HG02943 (cell line): ENCODE data around the gene TLE6.
"Not testable (repeated sequence)": the region's sequence is repeated elsewhere in the genome, so short reads cannot be mapped to it uniquely, and the experiment has no call there.

Experiments
- ATAC-seq: cut with Tn5 transposase; IDR thresholded peaks from one replicate; pipeline ENCODE4 v1.9.1; 2021; ENCODE audit warnings: mild to moderate bottlenecking, low read depth, moderate library complexity; ENCODE audit not compliant: unreplicated experiment

Gene TLE6

DNA sequence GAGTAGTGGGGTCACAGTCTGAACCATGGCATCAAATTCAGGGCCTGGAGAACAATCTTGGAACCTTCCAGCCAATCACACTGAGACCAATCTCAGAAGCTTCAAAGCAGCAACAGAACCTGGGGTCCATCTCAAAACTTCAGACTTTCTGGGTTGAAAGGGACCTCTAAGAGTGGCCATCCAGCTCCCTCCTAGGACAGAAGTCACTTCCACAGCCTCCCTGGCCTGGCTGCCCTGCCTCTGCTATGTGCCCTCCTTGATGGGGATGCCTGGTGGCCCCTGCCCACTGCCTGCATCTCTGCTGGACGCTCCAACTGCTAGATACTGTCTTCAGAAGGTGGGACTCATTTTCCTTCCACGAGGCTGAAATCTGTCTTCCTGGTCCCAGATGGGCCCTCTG is 49.9 kb downstream of the TLE6 start:
- ATAC-seq: no peak

DNA sequence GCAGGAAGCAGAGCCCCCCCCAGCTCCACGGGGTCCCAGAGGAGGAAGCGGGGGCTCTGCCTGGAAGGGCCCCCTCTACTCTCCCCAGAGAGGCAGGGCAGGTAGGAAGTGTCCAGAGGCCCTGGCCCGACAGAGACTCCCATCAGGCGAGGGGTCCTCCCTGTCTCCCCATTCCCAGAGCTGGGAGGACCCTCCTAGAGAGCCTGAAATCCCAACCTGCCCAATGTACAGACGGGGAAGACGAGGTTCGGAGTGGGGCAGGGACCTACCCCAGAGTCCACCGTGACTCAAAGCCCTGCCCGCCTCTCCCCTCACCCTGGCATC is 50.6 kb downstream of the TLE6 start:
- ATAC-seq: no peak

DNA sequence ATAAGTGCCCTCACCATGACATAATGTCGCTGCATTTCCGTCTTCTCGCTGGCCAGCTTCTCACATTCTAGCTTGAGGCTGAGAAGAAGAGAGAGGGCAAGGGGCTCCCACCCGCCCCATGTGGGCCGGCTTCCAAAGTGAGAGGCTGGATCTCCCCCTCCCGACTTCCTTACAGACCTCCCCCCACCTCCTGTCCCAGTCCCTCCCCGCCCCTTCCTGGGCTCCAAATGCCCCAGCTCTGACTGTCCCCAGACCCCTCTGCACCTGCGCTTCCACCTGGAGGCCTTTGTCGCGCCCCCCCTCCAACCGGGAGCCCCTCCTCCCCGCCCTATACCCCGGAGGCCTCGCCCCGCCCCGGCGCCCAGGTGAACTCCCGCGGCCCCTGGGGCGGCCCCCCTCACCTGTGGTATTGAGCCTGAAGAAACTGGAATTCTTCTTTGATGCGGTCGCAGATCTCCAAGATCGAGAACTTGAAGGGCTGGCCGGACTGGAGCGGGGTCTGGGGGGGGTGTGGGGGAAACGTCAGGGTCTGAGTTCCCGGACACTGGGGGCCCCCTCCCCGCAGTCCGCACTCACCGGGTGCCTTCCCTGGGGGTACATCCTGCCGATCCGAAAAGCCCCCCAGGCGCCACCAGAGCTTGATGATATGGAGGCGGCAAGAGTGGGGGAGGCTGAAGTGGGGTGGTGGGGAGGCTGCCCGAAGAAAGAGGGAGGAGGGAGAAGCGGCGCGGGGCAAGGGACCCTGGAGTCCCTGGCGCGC is 51.1 kb downstream of the TLE6 start:
- ATAC-seq: no peak

DNA sequence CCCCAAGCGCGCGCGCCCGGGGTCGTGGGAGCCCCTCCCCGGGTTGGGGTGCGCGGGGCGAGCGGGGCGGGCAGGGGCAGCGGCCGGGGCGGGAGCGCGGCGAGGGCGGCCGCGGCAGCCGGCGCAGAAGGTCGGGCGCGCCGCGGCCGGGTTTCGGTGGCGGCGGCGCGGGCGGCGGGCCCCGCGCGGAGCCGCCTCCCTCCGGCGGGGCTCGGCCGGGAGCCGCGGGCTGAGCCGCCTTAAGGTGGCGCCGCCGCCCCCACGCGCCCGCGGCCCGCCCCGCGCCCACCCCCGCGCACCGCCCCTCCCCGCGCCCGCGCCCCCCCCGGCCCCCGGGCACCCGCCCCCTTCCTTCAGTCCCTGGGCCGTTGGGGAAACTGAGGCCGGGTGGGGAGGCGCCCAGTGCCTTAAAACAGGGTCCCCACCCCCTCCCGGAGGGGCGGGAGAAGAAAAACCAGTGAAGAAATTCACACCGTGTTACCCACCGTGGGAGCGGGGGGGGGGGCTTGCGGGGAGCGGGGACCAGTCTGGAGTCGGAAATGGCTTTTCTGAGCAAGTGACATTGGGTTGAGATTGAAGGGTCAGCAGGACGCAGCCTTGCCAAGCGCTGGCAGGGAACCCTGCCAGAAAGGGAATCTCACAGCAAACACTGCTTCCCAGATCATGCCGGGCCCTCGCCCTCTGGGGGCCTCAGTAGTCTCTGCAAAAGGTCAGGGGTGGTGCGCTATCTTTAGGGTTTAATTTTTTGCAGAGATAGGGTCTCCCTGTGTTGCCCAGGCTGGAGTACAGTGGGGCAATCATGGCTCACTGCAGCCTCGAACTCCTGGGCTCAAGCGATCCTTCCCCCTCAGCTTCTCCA is 51.9 kb downstream of the TLE6 start, which contains the start of gene TLE2:
Gene TLE2 (minus strand): TSS at position 216 of the 859 bp plus-strand sequence. CDS start 376 bp downstream, outside the sequence.
- ATAC-seq: no peak

DNA sequence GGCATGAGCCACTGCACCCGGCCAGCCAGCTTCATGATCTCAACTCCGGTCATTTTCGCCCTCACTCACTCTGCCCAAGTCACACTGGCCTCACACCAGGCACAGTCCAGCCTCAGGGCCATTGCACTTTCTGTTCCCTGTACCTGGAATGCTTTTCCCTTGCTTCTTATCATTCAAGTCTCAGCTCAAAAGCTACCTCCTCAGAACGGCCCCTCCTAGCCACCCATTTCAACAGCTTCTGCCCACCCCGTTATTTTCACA is 54.2 kb downstream of the TLE6 start:
- no peak for ATAC-seq

DNA sequence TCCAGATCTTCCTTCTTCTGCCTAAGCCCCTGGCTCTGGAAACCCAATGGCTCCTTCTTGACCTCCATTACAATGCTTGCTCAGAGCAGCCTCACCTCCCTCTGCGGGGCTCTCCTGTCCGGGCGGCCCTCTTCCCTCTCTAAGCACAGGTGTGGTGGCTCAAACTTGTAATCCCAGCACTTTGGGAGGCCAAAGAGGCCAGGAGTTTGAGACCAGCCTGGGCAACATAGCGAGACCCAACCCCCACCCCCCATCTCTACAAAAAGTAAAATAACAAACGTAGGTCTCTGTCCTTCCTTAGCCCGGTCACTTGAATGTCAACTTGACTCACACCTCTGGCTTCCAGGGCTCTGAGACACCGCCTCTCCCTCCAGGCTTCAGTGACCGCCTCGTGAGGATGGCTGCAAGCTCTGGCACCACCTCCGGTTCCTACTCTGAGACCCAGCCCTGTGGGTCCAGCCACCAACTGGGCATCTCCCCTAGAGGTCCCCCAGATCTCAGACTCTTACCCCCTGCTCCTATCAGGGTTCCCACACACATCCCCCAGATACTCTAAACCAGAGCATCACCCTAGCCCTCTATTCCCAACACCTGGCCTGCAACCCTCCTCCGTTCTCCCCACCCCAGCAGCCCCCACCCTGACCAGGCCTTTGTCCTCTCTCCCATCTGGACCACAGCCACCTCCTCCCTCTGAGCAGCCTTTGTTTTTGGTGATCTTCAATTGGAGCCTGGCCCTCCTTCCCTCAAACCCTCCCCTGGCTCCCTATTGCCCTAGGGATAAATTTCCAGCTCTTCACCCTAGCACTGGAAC is 56.4 kb downstream of the TLE6 start:
- ATAC-seq: no peak

DNA sequence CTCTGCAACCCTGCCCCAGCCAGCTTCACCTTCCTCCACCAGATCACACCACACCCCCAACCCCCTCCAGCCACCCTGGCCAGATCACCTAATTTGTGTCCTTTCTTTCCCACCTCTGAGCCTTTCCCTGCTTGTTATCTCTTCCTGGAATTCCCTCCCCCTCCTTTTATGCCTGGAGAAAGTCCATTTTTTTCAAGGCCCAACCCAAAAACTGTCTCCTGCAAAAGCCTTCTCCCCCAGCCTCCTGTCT is 57.0 kb downstream of the TLE6 start:
- no peak for ATAC-seq

DNA sequence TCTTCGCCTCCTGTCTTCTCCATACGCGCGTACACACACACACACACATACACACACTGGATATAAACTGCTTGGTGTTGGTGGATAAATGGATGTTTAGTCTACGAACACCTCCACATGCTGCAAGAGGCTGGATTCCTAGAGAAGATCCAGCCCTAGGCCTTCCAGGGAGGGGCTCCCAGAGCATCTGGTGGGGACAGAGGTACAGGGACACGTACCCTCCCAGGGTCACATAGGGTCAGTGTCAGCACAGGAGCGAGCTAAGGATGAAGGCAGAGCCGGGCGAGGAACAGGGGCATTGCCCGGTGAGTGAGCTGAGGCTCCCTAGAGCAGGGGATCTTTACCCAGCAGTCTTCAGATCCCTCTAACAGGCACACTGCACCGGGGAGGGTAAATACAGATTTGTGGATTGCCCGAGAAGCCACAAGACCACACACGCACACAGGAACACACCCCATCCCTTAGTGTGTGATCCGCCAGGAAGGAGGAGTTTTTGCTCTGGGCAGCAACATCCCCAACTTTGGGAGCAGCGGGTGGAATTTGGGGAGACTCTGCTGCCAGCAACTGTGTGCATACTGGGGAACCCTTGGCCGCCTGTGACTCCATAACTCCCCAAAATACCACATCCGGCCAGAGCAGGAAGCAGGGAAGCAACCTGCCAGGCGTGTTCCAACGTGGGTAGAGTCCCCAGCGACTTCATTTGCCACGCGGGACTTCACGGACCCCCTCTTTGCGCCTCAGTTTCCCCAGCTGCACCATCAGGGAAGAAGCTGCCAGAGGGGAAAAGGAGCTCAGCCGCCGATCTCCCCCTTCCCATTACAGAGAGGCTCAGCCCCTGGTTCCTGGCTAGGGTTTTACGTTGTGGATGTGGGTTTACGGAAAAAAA is 57.5 kb downstream of the TLE6 start:
- ATAC-seq: no peak

DNA sequence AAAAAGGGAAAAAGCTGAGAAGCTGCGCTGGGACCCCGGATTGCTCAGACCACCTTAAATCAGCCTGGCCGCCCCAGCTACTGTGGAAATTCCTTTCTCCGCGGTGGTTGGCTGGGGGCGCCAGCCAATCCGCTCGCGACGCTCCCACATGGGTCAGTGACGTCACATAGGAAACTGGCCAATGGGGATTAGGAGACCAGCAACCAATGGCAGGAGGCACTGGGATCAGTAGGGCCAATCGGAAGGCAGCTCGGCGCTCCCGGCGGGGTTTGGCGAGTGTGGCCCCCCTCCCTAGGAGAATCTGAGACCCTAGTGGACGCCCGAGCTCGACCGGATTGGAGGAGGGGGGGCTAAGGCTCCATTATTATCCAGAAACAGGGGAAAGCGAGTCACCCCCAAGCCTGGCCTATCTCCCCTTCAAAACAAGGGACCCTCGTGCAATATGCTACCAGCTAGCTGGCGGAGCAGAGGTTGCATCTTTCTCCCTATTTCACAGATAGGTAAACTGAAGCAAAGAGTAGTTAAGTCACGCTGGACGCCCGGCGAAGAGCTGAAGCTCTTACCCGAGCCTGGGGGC is 58.3 kb downstream of the TLE6 start:
- ATAC-seq: peak; percentile 78

DNA sequence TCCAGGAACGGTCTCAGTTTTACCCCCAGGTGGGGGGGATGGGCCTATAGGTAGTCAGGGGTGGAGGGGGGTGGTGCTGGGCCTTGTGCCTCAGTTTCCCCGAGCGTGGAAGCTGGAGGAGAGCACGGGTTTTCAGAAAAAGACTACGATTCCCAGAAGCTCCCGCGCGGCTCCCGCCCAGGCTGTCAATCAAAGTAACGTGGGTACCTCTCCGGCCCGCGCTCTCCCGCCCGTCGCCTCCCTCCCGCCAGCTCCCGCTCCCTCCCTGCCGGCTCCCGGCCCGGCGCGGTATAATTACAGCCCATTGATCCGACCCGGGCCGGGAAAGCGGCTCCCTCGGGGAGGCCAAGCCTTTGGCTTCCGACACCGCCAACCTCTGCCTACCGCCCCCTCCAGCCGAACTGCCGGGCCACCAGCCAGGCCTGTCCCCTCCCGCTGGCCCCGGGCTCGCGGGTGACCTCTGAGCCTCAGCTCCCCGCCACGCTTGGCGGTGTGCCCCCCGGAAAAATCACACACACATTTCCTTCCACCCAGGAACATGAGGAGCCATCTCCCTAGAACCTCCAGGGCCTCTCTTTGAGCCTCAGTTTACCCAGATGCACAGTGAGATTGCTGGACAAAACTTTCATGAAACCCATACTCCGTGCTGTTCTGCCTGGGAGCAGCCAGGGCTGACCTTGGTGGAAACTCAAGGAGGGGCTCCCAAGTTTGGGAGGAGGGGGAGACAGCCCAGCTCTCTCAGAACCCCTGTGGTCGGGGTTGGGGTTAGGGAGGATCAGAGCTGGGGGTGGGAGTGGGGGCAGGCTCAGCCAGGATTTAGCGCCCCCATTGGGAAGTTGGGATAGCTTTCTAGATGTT is 59.0 kb downstream of the TLE6 start:
- peak; percentile 56 for ATAC-seq

DNA sequence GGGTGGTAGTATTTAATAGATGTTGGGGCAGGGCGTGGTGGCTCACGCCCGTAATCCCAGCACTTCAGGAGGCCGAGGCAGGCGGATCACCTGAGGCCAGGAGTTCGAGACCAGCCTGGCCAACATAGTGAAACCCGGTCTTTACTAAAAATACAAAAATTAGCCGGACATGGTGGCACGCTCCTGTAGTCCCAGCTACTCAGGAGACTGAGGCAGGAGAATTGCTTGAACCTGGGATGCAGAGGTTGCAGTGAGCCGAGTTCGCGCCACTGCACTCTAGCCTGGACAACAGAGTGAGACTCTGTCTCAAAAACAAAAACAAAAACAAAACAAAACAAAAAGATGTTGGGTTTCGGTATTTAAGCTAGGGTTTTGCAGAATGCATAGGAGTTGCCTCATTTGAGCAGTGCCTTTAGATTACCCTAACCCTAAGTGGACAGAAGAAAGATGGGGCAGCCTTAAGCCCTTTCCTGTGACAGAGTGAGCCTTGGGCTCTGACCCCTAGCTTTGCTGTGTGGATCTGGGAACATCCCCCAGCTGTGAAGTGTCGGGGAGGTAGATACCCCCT is 59.7 kb downstream of the TLE6 start:
- ATAC-seq: not testable (repeated sequence)

DNA sequence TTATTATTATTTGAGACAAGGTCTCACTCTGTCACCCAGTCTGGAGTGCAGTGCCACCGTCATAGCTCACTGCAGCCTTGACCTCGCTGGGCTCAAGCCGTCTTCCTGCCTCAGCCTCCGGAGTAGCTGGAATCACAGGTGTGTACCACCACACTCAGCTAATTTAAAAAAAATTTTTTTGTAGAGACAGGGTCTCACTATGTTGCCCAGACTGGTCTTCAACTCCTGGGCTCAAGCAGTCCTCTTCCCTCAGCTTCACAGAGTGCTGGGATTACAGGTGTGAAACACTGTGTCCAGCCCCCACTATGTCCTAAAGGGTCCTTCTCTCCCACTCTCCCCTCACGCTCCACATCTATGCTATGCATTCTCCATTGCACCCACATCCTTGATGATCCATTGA is 60.9 kb downstream of the TLE6 start:
- ATAC-seq: no peak

DNA sequence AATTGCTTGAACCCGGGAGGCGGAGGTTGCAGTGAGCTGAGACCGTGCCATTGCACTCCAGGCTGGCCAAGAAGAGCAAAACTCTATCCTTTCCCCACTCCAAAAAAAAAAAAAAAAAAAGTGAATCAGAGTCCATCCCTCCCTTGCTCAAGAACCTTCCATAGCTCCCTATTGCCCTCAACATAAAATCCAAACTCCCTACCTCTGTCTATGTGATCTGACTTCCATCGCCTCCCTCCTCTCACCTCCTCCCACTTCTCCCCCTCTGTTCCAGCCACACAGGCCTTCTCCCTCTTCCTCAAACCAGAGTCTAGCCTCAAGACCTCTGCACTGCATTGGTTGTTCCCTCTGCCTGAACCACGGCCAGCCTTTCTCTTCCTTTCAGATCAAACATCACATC is 61.8 kb downstream of the TLE6 start:
- ATAC-seq: no peak

DNA sequence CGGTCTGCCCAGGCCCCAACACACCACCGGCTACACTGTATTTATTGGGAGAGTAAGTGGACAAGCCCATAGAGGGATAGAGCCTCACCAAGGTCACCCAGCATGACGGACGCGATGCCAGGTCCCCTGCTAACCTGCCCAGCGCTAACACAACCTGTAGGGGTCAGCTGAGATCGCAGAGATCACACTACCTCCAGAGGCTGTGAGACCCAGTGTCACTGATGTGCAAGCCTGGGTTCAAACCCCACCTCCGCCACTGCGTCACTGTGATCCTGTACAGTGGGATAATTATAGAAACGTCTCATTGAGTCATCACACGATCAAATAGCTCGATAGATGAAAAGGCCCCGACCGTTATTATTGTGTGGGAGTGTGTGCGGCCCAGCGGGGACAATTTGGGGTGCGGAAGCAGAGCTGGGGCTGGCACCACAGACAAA is 62.3 kb downstream of the TLE6 start:
- ATAC-seq: no peak

DNA sequence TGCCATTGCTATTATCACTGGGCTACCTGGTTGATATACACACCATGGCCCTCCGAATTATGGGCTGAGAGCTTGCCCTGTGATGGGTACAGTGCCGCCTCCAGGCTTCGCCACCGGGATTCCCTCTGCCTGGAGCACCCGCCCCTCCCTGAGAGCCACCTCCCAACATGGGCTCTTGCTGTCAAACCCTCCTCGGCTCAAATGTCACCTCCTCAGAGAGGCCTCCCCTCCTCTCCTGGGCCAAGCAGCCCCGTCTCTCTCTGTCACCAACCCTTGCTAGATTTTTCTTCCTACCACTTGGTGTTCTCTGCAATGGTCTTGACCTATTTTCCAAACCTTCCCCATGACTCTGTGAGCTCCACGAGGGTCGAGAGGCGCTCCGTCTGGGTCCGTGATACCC is 64.0 kb downstream of the TLE6 start:
- no peak for ATAC-seq

DNA sequence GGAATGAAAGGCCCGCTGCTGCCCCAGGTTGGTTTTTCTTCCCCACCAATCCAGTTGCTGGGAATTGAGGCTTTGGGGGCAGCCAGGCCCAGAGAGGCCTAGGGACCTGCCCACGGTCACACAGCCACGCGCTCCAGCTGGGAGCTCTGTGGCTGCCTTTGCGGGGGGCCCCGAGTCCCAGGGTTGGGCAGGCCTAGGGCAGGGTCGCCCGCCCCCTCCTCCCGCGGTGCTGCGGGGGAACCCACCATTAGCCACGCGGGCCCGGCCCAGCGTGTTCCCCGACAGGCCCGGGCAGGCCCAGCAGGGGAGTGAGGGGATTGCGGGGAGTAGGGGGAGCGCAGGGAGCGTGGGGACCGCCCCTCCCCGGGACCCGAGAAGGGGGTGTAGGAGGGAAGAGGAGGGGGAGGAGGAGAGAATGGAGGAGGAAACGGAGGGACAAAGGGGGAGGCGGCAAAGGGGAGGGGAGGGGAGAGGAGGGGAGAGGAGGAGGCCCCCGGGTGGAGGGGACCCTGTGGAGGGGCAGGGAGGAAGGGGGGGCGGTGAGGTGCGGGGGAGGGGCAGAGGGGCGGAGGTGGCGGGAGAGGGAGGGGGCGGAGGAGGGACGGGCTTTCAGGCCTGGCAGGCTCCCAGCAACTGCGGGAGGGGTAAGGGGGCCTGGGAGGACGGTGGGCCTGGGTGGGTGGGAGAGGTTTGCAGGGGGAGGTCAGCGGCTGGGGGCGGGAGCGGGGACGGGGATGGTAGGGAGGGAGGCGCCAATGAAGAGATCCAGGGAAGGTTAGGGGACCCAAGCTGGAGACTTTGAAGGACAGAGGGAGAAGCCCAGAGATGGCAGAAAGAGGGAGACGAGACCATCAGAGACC is 64.6 kb downstream of the TLE6 start:
- ATAC-seq: no peak

DNA sequence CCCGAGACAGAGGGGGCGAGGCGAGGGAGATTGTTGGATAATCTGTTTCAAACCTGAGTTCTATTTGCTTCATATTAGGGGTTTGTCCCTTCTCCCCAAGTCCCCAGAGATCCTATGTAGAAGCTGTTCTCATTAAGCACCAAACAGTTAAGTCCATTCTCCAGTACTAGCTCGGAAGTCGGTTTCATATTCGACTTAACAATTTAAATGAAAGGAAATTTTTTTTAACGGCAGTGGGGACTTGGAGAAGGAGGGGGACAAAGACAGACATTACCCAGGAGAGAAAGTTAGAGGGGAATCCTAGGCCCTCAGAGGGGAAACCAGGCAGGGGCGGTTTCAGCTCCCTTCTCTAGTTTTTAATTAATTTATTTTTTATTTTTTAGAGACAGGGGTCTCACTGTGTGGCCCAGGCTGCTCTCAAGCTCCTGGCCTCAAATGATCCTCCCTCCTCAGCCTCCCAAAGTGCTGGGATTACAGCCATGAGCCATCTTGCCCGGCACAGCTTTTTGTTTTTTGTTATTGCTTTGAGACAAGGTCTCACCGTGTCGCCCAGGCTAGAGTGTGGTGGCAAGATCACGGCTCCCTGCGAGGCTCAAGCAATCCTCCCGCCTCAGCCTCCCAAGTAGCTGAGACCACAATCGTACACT is 65.4 kb downstream of the TLE6 start:
- no peak for ATAC-seq
